ENCODE data around the gene SLC16A2.
"Not testable (repeated sequence)": the region's sequence is repeated elsewhere in the genome, so short reads cannot be mapped to it uniquely, and the experiment has no call there.

The SLC16A2 gene

GRCh38 chrX:74453178-74453577 is 31.9 kb downstream of the SLC16A2 start:
- H3K27me3 ChIP-seq (ENCODE audit: insufficient read depth, poor library complexity, severe bottlenecking), result no peaks in the 10 kb centered on the region
- no peak overlapping the region for H3K27ac ChIP-seq (replicated peaks)
- H3K4me3 ChIP-seq (replicated peaks; ENCODE audit: insufficient read depth, low read length), result no peak overlapping the region
- DNase-seq (ENCODE audit: low read depth in 1 of 2, low spot score in 1 of 2), result no peak
- TF ChIP-seq POLR2AphosphoS5 (IDR thresholded peaks at IDR 0.05; ENCODE audit: low read depth) (no peak), SPI1 (IDR thresholded peaks at IDR 0.05; ENCODE audit: borderline replicate concordance, low read depth) (no peak), CTCF (IDR thresholded peaks at IDR 0.05; ENCODE audit: insufficient read depth, low read length) (no peak)

- not testable (repeated sequence) for H3K27ac ChIP-seq (replicated peaks); DNase-seq (ENCODE audit: low read depth in 1 of 2, low spot score in 1 of 2); H3K4me3 ChIP-seq (replicated peaks; ENCODE audit: insufficient read depth, low read length); H3K27me3 ChIP-seq (ENCODE audit: insufficient read depth, poor library complexity, severe bottlenecking)
Measured at GRCh38 chrX:74454233-74454632, 32.9 kb downstream of the SLC16A2 start.

- no peak overlapping the region for H3K27ac ChIP-seq (replicated peaks)
- TF ChIP-seq CTCF (IDR thresholded peaks at IDR 0.05; ENCODE audit: insufficient read depth, low read length), result no peak
- TF ChIP-seq POLR2AphosphoS5 (IDR thresholded peaks at IDR 0.05; ENCODE audit: low read depth), result no peak
- no peak for TF ChIP-seq GABPA (IDR thresholded peaks at IDR 0.05; ENCODE audit: low read depth)
- no peak for TF ChIP-seq REST (IDR thresholded peaks at IDR 0.05; ENCODE audit: insufficient replicate concordance, low read depth)
- no peak for TF ChIP-seq SPI1 (IDR thresholded peaks at IDR 0.05; ENCODE audit: borderline replicate concordance, low read depth)
- no peak overlapping the region for H3K4me3 ChIP-seq (replicated peaks; ENCODE audit: insufficient read depth, low read length)
- DNase-seq (ENCODE audit: low read depth in 1 of 2, low spot score in 1 of 2), result no peak
- no peaks in the 10 kb centered on the region for H3K27me3 ChIP-seq (ENCODE audit: insufficient read depth, poor library complexity, severe bottlenecking)
Measured at GRCh38 chrX:74458736-74459135, 37.4 kb downstream of the SLC16A2 start.

- H3K27ac ChIP-seq (replicated peaks), result no peak overlapping the region
- H3K4me3 ChIP-seq (replicated peaks; ENCODE audit: insufficient read depth, low read length), result no peak overlapping the region
- H3K27me3 ChIP-seq (ENCODE audit: insufficient read depth, poor library complexity, severe bottlenecking), result no peaks in the 10 kb centered on the region
- DNase-seq (ENCODE audit: low read depth in 1 of 2, low spot score in 1 of 2), result no peak
- TF ChIP-seq POLR2AphosphoS5 (IDR thresholded peaks at IDR 0.05; ENCODE audit: low read depth) (no peak), GABPA (IDR thresholded peaks at IDR 0.05; ENCODE audit: low read depth) (no peak), REST (IDR thresholded peaks at IDR 0.05; ENCODE audit: insufficient replicate concordance, low read depth) (no peak), CTCF (IDR thresholded peaks at IDR 0.05; ENCODE audit: insufficient read depth, low read length) (no peak), SPI1 (IDR thresholded peaks at IDR 0.05; ENCODE audit: borderline replicate concordance, low read depth) (no peak)
Measured at GRCh38 chrX:74461384-74461783, 40.1 kb downstream of the SLC16A2 start.

Measured in HL-60 (cell line).